Ovary (tissue), 9 donors: ENCODE measurements around the gene CACYBP. TPM values are rescaled to one million over a fixed set of nuclear protein-coding genes. Genes with fewer than 3 reads are reported as not detected.

Source experiments
- DNase-seq, 5 donors: peaks; one replicate each; pipeline ENCODE4 v3.0.0-alpha.2; 2019 to 2020
- H3K27ac ChIP-seq, 2 donors: fragments of 200-600 bp; one replicate each; pipeline versions ENCODE4 v1.5.1 to v1.8.0; 2019 to 2022
- H3K27me3 ChIP-seq: fragments of 200-600 bp; one replicate; pipeline ENCODE4 v1.8.0; 2022
- H3K36me3 ChIP-seq: fragments of 200-600 bp; sonication (generic); one replicate; pipeline ENCODE4 v1.5.1; 2019
- H3K4me1 ChIP-seq: one replicate; pipeline ENCODE4 v1.8.1; 2013; ENCODE audit warnings: mild to moderate bottlenecking, moderate library complexity; ENCODE audit not compliant: insufficient read depth
- H3K4me3 ChIP-seq: fragments of 200-600 bp; sonication (generic); one replicate; pipeline ENCODE4 v1.5.1; 2017
- H3K9me3 ChIP-seq, 2 donors: fragments of 200-600 bp in 1 of 2; sonication (generic) in 1 of 2; one replicate each; pipeline versions ENCODE4 v1.5.1 to v1.8.1; 2013 to 2019; ENCODE audit warnings: mild to moderate bottlenecking in 1 of 2, moderate library complexity in 1 of 2
- CTCF ChIP-seq, 3 donors: fragments of 450-650 bp in 2 of 3; fragments of 200-600 bp in 1 of 3; IDR thresholded peaks; one replicate each; pipeline versions ENCODE4 v1.5.1 to v1.8.0; 2016 to 2022; ENCODE audit warnings: antibody characterized with exemption in 3 of 3, mild to moderate bottlenecking in 1 of 3
- EP300 ChIP-seq: sonication (generic); formaldehyde crosslinking; IDR thresholded peaks from one replicate; pipeline ENCODE4 v1.6.1; 2017; ENCODE audit warnings: antibody characterized with exemption
- POLR2A ChIP-seq: fragments of 450-650 bp; IDR thresholded peaks from one replicate; pipeline ENCODE4 v1.6.1; 2017; ENCODE audit warnings: antibody characterized with exemption, mild to moderate bottlenecking, moderate library complexity
- WGBS, 3 donors: extraction: QIAGEN DNeasy Blood & Tissue Kit in 1 of 3; methylation state at CpG; one replicate each; pipeline versions ENCODE4 v1.1.5 to v1.1.7; 2013 to 2017; 5-methylcytosine and 5-hydroxymethylcytosine counted together
- intact Hi-C, 4 donors: fragments of 100-400 bp; cut with DNase I; formaldehyde crosslinking; loops; one replicate each; pipeline versions ENCODE4 v1.11.0 to v1.15.1; 2022 to 2023
- polyA plus RNA-seq, 2 donors: library from polyadenylated mRNA; stranded (reverse); fragments of 200-250 nt in 1 of 2; fragments of 350-450 nt in 1 of 2; fragmentation: Illumina TruSeq in 1 of 2; extraction: RNeasy Lipid Tissue Mini Kit (QIAGEN cat#74804) in 1 of 2; gene quantifications; one replicate each; pipeline ENCODE4 v1.2.3, GENCODE V29; 2013 to 2014
- total RNA-seq, 7 donors: library from RNA; depleted of rRNA in 2 of 7; stranded (reverse); fragments of >200 nt in 2 of 7; fragmentation: NEBNext Ultra II Directional in 3 of 7; extraction: Animal tissue kit (Norgen Biotek cat#: 25700) in 3 of 7; gene quantifications; one replicate each; pipeline versions ENCODE4 v1.1.0 to v1.2.4, GENCODE V29; 2016 to 2023
- donor health status: DM: no; HTN: no; CAD: no; lungs with moderate emphysema.
- donor health status: DM: no; HTN: no; CAD: no.
- donor health status: Bipolar disorder and iron deficiency.
- donor health status: DM: yes; HTN: yes; CAD: no.
- donor health status: DM: no; HTN: no; CAD: no.
- donor health status: DM: yes; HTN: yes; CAD: no.

Gene CACYBP
- total and polyA plus RNA-seq, 9 donors: 58.4 to 171 (median 75.0) TPM

GRCh38 chr1:174968750-174969244 is 30.9 kb upstream of the CACYBP start:
- H3K4me1 ChIP-seq: peaks cover 14% of the 10 kb centered on the region
- no peaks in the 10 kb centered on the region for H3K36me3 ChIP-seq
- no peak overlapping the region for H3K27ac ChIP-seq
- H3K4me3 ChIP-seq: no peak overlapping the region
- intact Hi-C loops: no loop called here
- DNase-seq: no peak
- no peak for TF ChIP-seq CTCF (IDR thresholded peaks at IDR 0.05)
- TF ChIP-seq POLR2A: no peak
- no peak for TF ChIP-seq EP300
- WGBS, 3 donors: 48 to 62% (median 49%) methylated on average over 5 of the region's 5 CpGs
- H3K9me3 ChIP-seq: no peaks in the 10 kb centered on the region
- no peaks in the 10 kb centered on the region for H3K27me3 ChIP-seq

GRCh38 chr1:174969977-174970376 is 29.8 kb upstream of the CACYBP start:
- TF ChIP-seq CTCF (IDR thresholded peaks at IDR 0.05): no peak
- TF ChIP-seq POLR2A: no peak
- TF ChIP-seq EP300: no peak
- Histone ChIP-seq H3K27ac (no peak overlapping the region), H3K9me3 (no peaks in the 10 kb centered on the region), H3K27me3 (no peaks in the 10 kb centered on the region), H3K36me3 (no peaks in the 10 kb centered on the region), H3K4me1 (peaks cover 12% of the 10 kb centered on the region), H3K4me3 (no peak overlapping the region)
- WGBS, 3 donors: 77 to 94% (median 83%) methylated on average over 1 of the region's 1 CpG
- intact Hi-C loops: no loop called here
- DNase-seq: no peak

GRCh38 chr1:174971466-174971865 is 28.3 kb upstream of the CACYBP start:
- Histone ChIP-seq H3K4me3 (no peak overlapping the region), H3K36me3 (no peaks in the 10 kb centered on the region), H3K27ac (no peak overlapping the region), H3K27me3 (no peaks in the 10 kb centered on the region), H3K4me1 (peaks cover 6% of the 10 kb centered on the region), H3K9me3 (no peaks in the 10 kb centered on the region)
- intact Hi-C loops: no loop called here
- TF ChIP-seq CTCF (IDR thresholded peaks at IDR 0.05) (no peak), POLR2A (no peak), EP300 (no peak)
- DNase-seq: no peak

- H3K36me3 ChIP-seq: no peaks in the 10 kb centered on the region
- WGBS, 3 donors: 75 to 90% (median 88%) methylated on average over 2 of the region's 2 CpGs
- no peak for DNase-seq
- TF ChIP-seq EP300 (no peak), CTCF (IDR thresholded peaks at IDR 0.05) (no peak), POLR2A (no peak)
- no peak overlapping the region for H3K27ac ChIP-seq
- H3K27me3 ChIP-seq: no peaks in the 10 kb centered on the region
- intact Hi-C loops: no loop called here
- peaks cover 6% of the 10 kb centered on the region for H3K4me1 ChIP-seq
- H3K4me3 ChIP-seq: no peak overlapping the region
- H3K9me3 ChIP-seq: no peaks in the 10 kb centered on the region
Observed at GRCh38 chr1:174971902-174972301, 27.8 kb upstream of the CACYBP start.
